HEK293 (cell line): Measurements from ENCODE around the gene HSD11B1.

Source experiments
- CTCF ChIA-PET: fragments of 350-600 bp; formaldehyde crosslinking; extraction: SDS; loops from one replicate; lab custom pipeline; 2021; ENCODE audit warnings: antibody characterized with exemption; lab: Yijun Ruan, JAX
- POLR2A ChIA-PET: fragments of 300-600 bp; formaldehyde crosslinking; extraction: SDS; loops from one replicate; lab custom pipeline; 2020; ENCODE audit warnings: antibody characterized with exemption, inconsistent platforms; lab: Yijun Ruan, JAX
- H3K27ac ChIP-seq: fragments of 200-500 bp; sonication (Bioruptor generic); 2 replicates; pipeline ENCODE4 v1.5.1; 2014; ENCODE audit warnings: low read depth, low read length, control low read depth, inconsistent platforms; ENCODE audit errors: extremely low read depth
- H3K36me3 ChIP-seq, 2 experiments: fragments of 200-500 bp in 1 of 2; sonication (Bioruptor generic) in 1 of 2; 1 replicate in 1 of 2; 2 replicates in 1 of 2; pipeline ENCODE4 v1.5.1; 2014 to 2017; ENCODE audit warnings: inconsistent platforms in 2 of 2, low read length in 2 of 2; ENCODE audit not compliant: control insufficient read depth in 2 of 2, insufficient read depth in 1 of 2
- H3K4me1 ChIP-seq: fragments of 200-500 bp; sonication (Bioruptor generic); 2 replicates; pipeline ENCODE4 v1.5.1; 2014; ENCODE audit warnings: mild to moderate bottlenecking, low read length, inconsistent platforms; ENCODE audit not compliant: control insufficient read depth, insufficient read depth
- H3K4me3 ChIP-seq: 2 replicates; pipeline ENCODE4 v1.5.1; 2011; ENCODE audit warnings: low read depth, mild to moderate bottlenecking, control low read depth, low read length, moderate library complexity
- H3K9me3 ChIP-seq: fragments of 200-500 bp; sonication (Bioruptor generic); 2 replicates; pipeline ENCODE4 v1.5.1; 2014; ENCODE audit warnings: low read depth, low read length, inconsistent platforms; ENCODE audit not compliant: control insufficient read depth, insufficient read depth
- GLIS2 ChIP-seq: fragments of 450-650 bp; formaldehyde crosslinking; IDR thresholded peaks from 2 replicates; pipeline ENCODE4 v1.5.1; 2016; ENCODE audit warnings: missing biosample characterization, missing genetic modification characterization
- OVOL3 ChIP-seq: fragments of 450-650 bp; formaldehyde crosslinking; IDR thresholded peaks from 2 replicates; pipeline ENCODE4 v1.5.1; 2016; ENCODE audit warnings: missing biosample characterization, missing genetic modification characterization
- SP2 ChIP-seq: fragments of 450-650 bp; formaldehyde crosslinking; IDR thresholded peaks from 2 replicates; pipeline ENCODE4 v1.5.1; 2016; ENCODE audit warnings: missing biosample characterization, missing genetic modification characterization
- SP3 ChIP-seq: fragments of 450-650 bp; formaldehyde crosslinking; IDR thresholded peaks from 2 replicates; pipeline ENCODE4 v1.5.1; 2016; ENCODE audit warnings: missing biosample characterization, missing genetic modification characterization
- ZBTB48 ChIP-seq: fragments of 450-650 bp; formaldehyde crosslinking; IDR thresholded peaks from 2 replicates; pipeline ENCODE4 v1.5.1; 2016; ENCODE audit warnings: missing biosample characterization, missing genetic modification characterization
- ZNF10 ChIP-seq: fragments of 450-650 bp; formaldehyde crosslinking; IDR thresholded peaks from 2 replicates; pipeline ENCODE4 v1.5.1; 2017; ENCODE audit warnings: missing biosample characterization, missing genetic modification characterization
- ZNF140 ChIP-seq: fragments of 450-650 bp; formaldehyde crosslinking; IDR thresholded peaks from 2 replicates; pipeline ENCODE4 v1.5.1; 2016; ENCODE audit warnings: missing biosample characterization, missing genetic modification characterization
- ZNF155 ChIP-seq: fragments of 450-650 bp; formaldehyde crosslinking; IDR thresholded peaks from 2 replicates; pipeline ENCODE4 v1.5.1; 2016; ENCODE audit warnings: missing biosample characterization, missing genetic modification characterization
- ZNF174 ChIP-seq: fragments of 450-650 bp; formaldehyde crosslinking; IDR thresholded peaks from 2 replicates; pipeline ENCODE4 v1.5.0; 2017; ENCODE audit warnings: missing biosample characterization, mild to moderate bottlenecking, missing genetic modification characterization
- ZNF202 ChIP-seq: fragments of 450-650 bp; formaldehyde crosslinking; IDR thresholded peaks from 2 replicates; pipeline ENCODE4 v1.5.1; 2016; ENCODE audit warnings: missing biosample characterization, missing genetic modification characterization, borderline replicate concordance
- ZNF266 ChIP-seq: fragments of 450-650 bp; formaldehyde crosslinking; IDR thresholded peaks from 2 replicates; pipeline ENCODE4 v1.5.1; 2016; ENCODE audit warnings: missing biosample characterization, missing genetic modification characterization, low read depth
- ZNF335 ChIP-seq: fragments of 450-650 bp; formaldehyde crosslinking; conservative IDR thresholded peaks from 2 replicates; pipeline ENCODE4 v1.5.1; 2016; ENCODE audit warnings: missing biosample characterization, missing genetic modification characterization
- ZNF366 ChIP-seq: fragments of 450-650 bp; formaldehyde crosslinking; conservative IDR thresholded peaks from 2 replicates; pipeline ENCODE4 v1.5.1; 2016; ENCODE audit warnings: missing biosample characterization, missing genetic modification characterization
- ZNF558 ChIP-seq: fragments of 450-650 bp; formaldehyde crosslinking; IDR thresholded peaks from 2 replicates; pipeline ENCODE4 v1.5.1; 2016; ENCODE audit warnings: missing biosample characterization, missing genetic modification characterization
- ZNF677 ChIP-seq: fragments of 450-650 bp; IDR thresholded peaks from 2 replicates; pipeline ENCODE4 v1.5.0; 2018; ENCODE audit warnings: missing biosample characterization, mild to moderate bottlenecking, missing genetic modification characterization, moderate library complexity
- ZNF707 ChIP-seq: fragments of 450-650 bp; formaldehyde crosslinking; IDR thresholded peaks from 2 replicates; pipeline ENCODE4 v1.5.1; 2016; ENCODE audit warnings: missing biosample characterization, missing genetic modification characterization
- ZNF843 ChIP-seq: fragments of 450-650 bp; formaldehyde crosslinking; IDR thresholded peaks from 2 replicates; pipeline ENCODE4 v1.5.1; 2016; ENCODE audit warnings: missing biosample characterization, missing genetic modification characterization
- TF ChIP-seq, protein P1 (sequence below): fragments of 450-650 bp; formaldehyde crosslinking; IDR thresholded peaks from 2 replicates; pipeline ENCODE4 v1.5.1; 2016; ENCODE audit warnings: missing biosample characterization, missing genetic modification characterization
- TF ChIP-seq, protein P2 (sequence below): fragments of 450-650 bp; formaldehyde crosslinking; IDR thresholded peaks from 2 replicates; pipeline ENCODE4 v1.5.1; 2017; ENCODE audit warnings: missing biosample characterization, missing genetic modification characterization
- TF ChIP-seq, protein P3 (sequence below): fragments of 450-650 bp; formaldehyde crosslinking; IDR thresholded peaks from 2 replicates; pipeline ENCODE4 v1.5.1; 2016; ENCODE audit warnings: missing biosample characterization, missing genetic modification characterization

Gene HSD11B1

DNA sequence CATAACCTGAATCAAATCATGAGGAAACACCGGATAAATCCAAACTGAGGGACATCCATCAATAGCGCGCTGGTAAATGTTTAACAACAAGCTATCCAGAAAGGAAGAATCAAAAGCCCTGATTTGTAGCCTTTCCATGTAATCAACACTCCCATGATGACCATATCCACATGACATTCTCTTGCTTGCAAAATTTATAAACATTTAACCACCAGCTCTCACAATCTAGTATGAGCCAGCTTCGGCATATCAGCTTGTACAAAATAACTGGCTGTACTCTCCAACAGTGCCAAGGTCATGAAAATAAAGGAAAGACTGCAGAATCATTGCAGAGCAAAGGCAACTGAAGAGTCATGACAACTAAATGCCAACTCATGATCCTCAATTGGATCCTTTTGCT, 15.7 kb downstream of the HSD11B1 start:
- no peaks in the 10 kb centered on the region for H3K9me3 ChIP-seq
- no peaks in the 10 kb centered on the region for H3K36me3 ChIP-seq
- H3K27ac ChIP-seq, result no peak overlapping the region
- POLR2A ChIA-PET, result no interaction called here
- CTCF ChIA-PET, result interaction anchor here (0.6 kb wide), 1 partner anchor 45 kb away, joined by 3 read pairs; no protein-coding TSS in a partner anchor
- no peak overlapping the region for H3K4me3 ChIP-seq
- no peaks in the 10 kb centered on the region for H3K4me1 ChIP-seq
- TF ChIP-seq ZNF677 (no peak), ZNF202 (tag by site-specific recombination) (no peak), OVOL3 (tag by site-specific recombination) (no peak), ZBTB48 (tag by site-specific recombination) (no peak), ZNF266 (tag by site-specific recombination) (no peak), ZNF558 (tag by site-specific recombination) (no peak), ZNF155 (tag by site-specific recombination) (no peak)
- TF ChIP-seq, protein P1, sequence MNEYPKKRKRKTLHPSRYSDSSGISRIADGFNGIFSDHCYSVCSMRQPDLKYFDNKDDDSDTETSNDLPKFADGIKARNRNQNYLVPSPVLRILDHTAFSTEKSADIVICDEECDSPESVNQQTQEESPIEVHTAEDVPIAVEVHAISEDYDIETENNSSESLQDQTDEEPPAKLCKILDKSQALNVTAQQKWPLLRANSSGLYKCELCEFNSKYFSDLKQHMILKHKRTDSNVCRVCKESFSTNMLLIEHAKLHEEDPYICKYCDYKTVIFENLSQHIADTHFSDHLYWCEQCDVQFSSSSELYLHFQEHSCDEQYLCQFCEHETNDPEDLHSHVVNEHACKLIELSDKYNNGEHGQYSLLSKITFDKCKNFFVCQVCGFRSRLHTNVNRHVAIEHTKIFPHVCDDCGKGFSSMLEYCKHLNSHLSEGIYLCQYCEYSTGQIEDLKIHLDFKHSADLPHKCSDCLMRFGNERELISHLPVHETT, result no peak

DNA sequence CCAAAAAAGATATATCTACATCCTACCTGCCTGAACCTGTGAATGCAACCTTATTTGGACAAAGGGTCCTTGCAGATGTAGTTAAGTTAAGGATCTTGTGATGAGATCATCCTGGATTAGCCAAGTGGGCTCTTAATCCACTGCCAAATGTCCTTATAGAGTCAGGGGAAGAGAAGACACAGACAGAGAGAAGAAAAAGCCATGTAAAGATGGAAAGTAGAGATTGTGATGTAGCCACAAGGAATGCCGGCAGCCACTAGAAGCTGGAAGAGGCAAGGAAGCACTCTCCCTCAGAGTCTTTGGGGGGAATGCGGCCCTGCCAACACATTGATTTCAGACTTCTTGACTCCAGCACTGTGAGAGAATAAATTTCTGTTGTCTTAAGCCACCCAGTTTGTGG, 16.2 kb downstream of the HSD11B1 start:
- H3K36me3 ChIP-seq, result no peaks in the 10 kb centered on the region
- H3K27ac ChIP-seq, result no peak overlapping the region
- ChIA-PET POLR2A (interaction anchor here (0.6 kb wide), 1 partner anchor 60 kb away, joined by 3 read pairs; no protein-coding TSS in a partner anchor), CTCF (interaction anchor here (0.5 to 0.6 kb wide), 2 partner anchors 44 to 130 kb away, joined by 3 read pairs; no protein-coding TSS in a partner anchor)
- 0 out of 2 replicates have a peak, but pooled peaks have one; percentile 21 for TF ChIP-seq ZNF335 (tag by site-specific recombination)
- TF ChIP-seq ZNF843 (tag by site-specific recombination), result no peak
- TF ChIP-seq, protein P2, sequence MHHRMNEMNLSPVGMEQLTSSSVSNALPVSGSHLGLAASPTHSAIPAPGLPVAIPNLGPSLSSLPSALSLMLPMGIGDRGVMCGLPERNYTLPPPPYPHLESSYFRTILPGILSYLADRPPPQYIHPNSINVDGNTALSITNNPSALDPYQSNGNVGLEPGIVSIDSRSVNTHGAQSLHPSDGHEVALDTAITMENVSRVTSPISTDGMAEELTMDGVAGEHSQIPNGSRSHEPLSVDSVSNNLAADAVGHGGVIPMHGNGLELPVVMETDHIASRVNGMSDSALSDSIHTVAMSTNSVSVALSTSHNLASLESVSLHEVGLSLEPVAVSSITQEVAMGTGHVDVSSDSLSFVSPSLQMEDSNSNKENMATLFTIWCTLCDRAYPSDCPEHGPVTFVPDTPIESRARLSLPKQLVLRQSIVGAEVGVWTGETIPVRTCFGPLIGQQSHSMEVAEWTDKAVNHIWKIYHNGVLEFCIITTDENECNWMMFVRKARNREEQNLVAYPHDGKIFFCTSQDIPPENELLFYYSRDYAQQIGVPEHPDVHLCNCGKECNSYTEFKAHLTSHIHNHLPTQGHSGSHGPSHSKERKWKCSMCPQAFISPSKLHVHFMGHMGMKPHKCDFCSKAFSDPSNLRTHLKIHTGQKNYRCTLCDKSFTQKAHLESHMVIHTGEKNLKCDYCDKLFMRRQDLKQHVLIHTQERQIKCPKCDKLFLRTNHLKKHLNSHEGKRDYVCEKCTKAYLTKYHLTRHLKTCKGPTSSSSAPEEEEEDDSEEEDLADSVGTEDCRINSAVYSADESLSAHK (tag by site-specific recombination), result no peak
- TF ChIP-seq ZNF10 (tag by site-specific recombination), result no peak
- no peaks in the 10 kb centered on the region for H3K9me3 ChIP-seq
- no peaks in the 10 kb centered on the region for H3K4me1 ChIP-seq
- H3K4me3 ChIP-seq, result no peak overlapping the region

DNA sequence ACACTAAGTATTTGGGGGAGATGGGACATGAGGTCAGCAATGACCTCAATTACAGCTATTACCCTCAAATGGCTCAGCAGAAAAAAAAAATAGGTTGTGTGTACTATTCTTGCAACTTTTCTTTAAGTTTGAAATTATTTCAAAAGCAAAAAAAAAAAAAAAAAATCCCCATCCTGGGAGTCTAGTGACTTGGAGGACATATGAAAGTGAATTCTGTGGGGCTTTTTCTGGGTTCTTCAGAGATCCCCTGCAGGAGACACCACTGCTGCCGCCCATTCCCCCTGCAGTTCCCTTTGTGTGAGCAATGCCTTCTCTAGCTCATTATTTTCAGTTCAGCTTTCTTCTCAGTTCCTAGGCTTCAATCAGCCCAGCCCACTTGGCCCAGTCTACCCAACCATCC, 16.7 kb downstream of the HSD11B1 start:
- CTCF ChIA-PET, result interaction anchor here (0.5 kb wide), 1 partner anchor 130 kb away, joined by 3 read pairs; no protein-coding TSS in a partner anchor
- no peaks in the 10 kb centered on the region for H3K9me3 ChIP-seq
- no peaks in the 10 kb centered on the region for H3K4me1 ChIP-seq

More for the DNA sequence above, 16.7 kb downstream of the HSD11B1 start:
- H3K27ac ChIP-seq, result no peak overlapping the region
- no peak overlapping the region for H3K4me3 ChIP-seq
- POLR2A ChIA-PET, result interaction anchor here (0.6 kb wide), 1 partner anchor 60 kb away, joined by 3 read pairs; no protein-coding TSS in a partner anchor
- H3K36me3 ChIP-seq, result no peaks in the 10 kb centered on the region
- no peak for TF ChIP-seq SP2
- TF ChIP-seq ZNF140, result no peak
- no peak for TF ChIP-seq GLIS2 (tag by site-specific recombination)
- TF ChIP-seq SP3, result no peak
- TF ChIP-seq, protein P3, sequence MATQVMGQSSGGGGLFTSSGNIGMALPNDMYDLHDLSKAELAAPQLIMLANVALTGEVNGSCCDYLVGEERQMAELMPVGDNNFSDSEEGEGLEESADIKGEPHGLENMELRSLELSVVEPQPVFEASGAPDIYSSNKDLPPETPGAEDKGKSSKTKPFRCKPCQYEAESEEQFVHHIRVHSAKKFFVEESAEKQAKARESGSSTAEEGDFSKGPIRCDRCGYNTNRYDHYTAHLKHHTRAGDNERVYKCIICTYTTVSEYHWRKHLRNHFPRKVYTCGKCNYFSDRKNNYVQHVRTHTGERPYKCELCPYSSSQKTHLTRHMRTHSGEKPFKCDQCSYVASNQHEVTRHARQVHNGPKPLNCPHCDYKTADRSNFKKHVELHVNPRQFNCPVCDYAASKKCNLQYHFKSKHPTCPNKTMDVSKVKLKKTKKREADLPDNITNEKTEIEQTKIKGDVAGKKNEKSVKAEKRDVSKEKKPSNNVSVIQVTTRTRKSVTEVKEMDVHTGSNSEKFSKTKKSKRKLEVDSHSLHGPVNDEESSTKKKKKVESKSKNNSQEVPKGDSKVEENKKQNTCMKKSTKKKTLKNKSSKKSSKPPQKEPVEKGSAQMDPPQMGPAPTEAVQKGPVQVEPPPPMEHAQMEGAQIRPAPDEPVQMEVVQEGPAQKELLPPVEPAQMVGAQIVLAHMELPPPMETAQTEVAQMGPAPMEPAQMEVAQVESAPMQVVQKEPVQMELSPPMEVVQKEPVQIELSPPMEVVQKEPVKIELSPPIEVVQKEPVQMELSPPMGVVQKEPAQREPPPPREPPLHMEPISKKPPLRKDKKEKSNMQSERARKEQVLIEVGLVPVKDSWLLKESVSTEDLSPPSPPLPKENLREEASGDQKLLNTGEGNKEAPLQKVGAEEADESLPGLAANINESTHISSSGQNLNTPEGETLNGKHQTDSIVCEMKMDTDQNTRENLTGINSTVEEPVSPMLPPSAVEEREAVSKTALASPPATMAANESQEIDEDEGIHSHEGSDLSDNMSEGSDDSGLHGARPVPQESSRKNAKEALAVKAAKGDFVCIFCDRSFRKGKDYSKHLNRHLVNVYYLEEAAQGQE (tag by site-specific recombination), result no peak
- TF ChIP-seq ZNF707, result no peak
- TF ChIP-seq ZNF174 (tag by site-specific recombination), result no peak
- no peak for TF ChIP-seq ZNF366 (tag by site-specific recombination)
- TF ChIP-seq ZNF202 (tag by site-specific recombination), result no peak
